NCI-H1092 (cell line): ENCODE results near the gene SH2D6.
"Not testable (repeated sequence)": the region's sequence is repeated elsewhere in the genome, so short reads cannot be mapped to it uniquely, and the experiment has no call there.

ENCODE experiments used
- DNase-seq: peaks from one replicate; lab custom pipeline; 2025; lab: John Stamatoyannopoulos, UW

The SH2D6 gene

GRCh38 chr2:85418132-85419008 is at the start of gene SH2D6:
Gene SH2D6 (plus strand): TSS chr2:85418714. CDS start chr2:85429466, 10,752 bp downstream.
- DNase-seq, result peak; percentile 62

GRCh38 chr2:85368921-85369320 is 49.6 kb upstream of the SH2D6 start:
- DNase-seq, result no peak

GRCh38 chr2:85369500-85369899 is 49.0 kb upstream of the SH2D6 start:
- no peak for DNase-seq

- no peak for DNase-seq
These were observed 47.5 kb upstream of the SH2D6 start for GRCh38 chr2:85371045-85371444.

- no peak for DNase-seq
These were observed 42.0 kb upstream of the SH2D6 start for GRCh38 chr2:85376291-85377065.

GRCh38 chr2:85377083-85377482 is 41.4 kb upstream of the SH2D6 start:
- no peak for DNase-seq

GRCh38 chr2:85378257-85378656 is 40.3 kb upstream of the SH2D6 start:
- DNase-seq, result no peak

- DNase-seq, result no peak
These were observed 38.5 kb upstream of the SH2D6 start for GRCh38 chr2:85380048-85380447.

- not testable (repeated sequence) for DNase-seq
These were observed 35.4 kb upstream of the SH2D6 start for GRCh38 chr2:85383151-85383550.

GRCh38 chr2:85383850-85384249 is 34.7 kb upstream of the SH2D6 start:
- DNase-seq, result no peak

- no peak for DNase-seq
These were observed 32.8 kb upstream of the SH2D6 start for GRCh38 chr2:85385746-85386145.

- DNase-seq, result no peak
These were observed 30.8 kb upstream of the SH2D6 start for GRCh38 chr2:85387754-85388153.

- DNase-seq, result no peak
These were observed 29.5 kb upstream of the SH2D6 start for GRCh38 chr2:85388878-85389538.

GRCh38 chr2:85390941-85391669 is 27.4 kb upstream of the SH2D6 start:
- peak; percentile 8 for DNase-seq

GRCh38 chr2:85393836-85394235 is 24.7 kb upstream of the SH2D6 start:
- DNase-seq, result no peak

- DNase-seq, result peak; percentile 46
These were observed 24.2 kb upstream of the SH2D6 start for GRCh38 chr2:85394261-85394681.

GRCh38 chr2:85394976-85395375 is 23.5 kb upstream of the SH2D6 start:
- DNase-seq, result no peak

- DNase-seq, result no peak
These were observed 22.5 kb upstream of the SH2D6 start for GRCh38 chr2:85395912-85396475.

GRCh38 chr2:85396531-85397470 is 21.7 kb upstream of the SH2D6 start:
- no peak for DNase-seq

GRCh38 chr2:85397925-85398331 is 20.6 kb upstream of the SH2D6 start:
- DNase-seq, result no peak
